ENCODE measurements around the gene C19orf12.

DNA sequence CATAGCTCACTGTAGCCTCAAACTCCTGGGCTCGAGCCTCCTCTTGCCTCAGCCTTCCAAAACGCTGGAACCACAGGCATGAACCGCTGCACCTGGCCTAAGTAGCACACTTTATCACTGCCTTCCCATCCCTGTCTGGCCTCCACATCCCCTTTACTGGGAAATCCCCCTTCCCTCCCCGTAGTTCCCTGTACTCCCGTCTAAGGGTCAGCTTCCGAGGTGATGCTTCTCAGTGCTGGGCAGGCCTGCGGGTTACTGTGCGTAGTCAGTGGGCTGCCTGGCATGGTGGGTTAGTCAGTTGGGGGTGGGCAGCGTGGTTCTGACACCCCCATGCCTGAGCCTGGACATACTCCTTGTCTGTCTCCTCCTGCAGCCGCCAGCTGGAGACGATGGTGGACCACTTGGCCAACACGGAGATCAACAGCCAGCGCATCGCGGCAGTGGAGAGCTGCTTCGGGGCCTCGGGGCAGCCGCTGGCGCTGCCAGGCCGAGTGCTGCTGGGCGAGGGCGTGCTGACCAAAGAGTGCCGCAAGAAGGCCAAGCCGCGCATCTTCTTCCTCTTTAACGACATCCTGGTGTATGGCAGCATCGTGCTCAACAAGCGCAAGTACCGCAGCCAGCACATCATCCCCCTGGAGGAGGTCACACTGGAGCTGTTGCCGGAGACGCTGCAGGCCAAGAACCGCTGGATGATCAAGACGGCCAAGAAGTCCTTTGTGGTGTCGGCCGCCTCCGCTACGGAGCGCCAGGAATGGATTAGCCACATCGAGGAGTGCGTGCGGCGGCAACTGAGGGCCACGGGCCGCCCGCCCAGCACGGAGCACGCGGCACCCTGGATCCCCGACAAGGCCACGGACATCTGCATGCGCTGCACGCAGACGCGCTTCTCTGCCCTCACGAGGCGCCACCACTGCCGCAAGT lies 41.4 kb downstream of the C19orf12 start:
- TF ChIP-seq, protein P1, sequence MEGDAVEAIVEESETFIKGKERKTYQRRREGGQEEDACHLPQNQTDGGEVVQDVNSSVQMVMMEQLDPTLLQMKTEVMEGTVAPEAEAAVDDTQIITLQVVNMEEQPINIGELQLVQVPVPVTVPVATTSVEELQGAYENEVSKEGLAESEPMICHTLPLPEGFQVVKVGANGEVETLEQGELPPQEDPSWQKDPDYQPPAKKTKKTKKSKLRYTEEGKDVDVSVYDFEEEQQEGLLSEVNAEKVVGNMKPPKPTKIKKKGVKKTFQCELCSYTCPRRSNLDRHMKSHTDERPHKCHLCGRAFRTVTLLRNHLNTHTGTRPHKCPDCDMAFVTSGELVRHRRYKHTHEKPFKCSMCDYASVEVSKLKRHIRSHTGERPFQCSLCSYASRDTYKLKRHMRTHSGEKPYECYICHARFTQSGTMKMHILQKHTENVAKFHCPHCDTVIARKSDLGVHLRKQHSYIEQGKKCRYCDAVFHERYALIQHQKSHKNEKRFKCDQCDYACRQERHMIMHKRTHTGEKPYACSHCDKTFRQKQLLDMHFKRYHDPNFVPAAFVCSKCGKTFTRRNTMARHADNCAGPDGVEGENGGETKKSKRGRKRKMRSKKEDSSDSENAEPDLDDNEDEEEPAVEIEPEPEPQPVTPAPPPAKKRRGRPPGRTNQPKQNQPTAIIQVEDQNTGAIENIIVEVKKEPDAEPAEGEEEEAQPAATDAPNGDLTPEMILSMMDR (IDR thresholded peaks at IDR 0.05; ENCODE audit: borderline replicate concordance, extremely low read depth, low read length, poor library complexity, severe bottlenecking): no peak
- TF ChIP-seq EZH2 (IDR thresholded peaks at IDR 0.05; ENCODE audit: borderline replicate concordance, low read depth, low read length, severe bottlenecking): no peak

Measured in DND-41 (cell line).